Muscle layer of duodenum (tissue), 2 donors: Measurements from ENCODE around the gene HYAL3.

ENCODE experiments used
- H3K27ac ChIP-seq: one replicate; pipeline ENCODE4 v1.7.0; 2013; ENCODE audit warnings: mild to moderate bottlenecking, low read length
- H3K27me3 ChIP-seq: one replicate; pipeline ENCODE4 v1.7.0; 2013; ENCODE audit warnings: low read depth, mild to moderate bottlenecking, control low read depth, low read length
- H3K36me3 ChIP-seq, 2 donors: one replicate each; pipeline ENCODE4 v1.7.0; 2013; ENCODE audit warnings: low read length in 2 of 2, control low read depth in 1 of 2, mild to moderate bottlenecking in 1 of 2; ENCODE audit not compliant: insufficient read depth in 2 of 2, control insufficient read depth in 1 of 2
- H3K4me1 ChIP-seq, 2 donors: one replicate each; pipeline ENCODE4 v1.7.0; 2013; ENCODE audit warnings: low read length in 2 of 2, mild to moderate bottlenecking in 2 of 2, control low read depth in 1 of 2, moderate library complexity in 1 of 2; ENCODE audit not compliant: insufficient read depth in 2 of 2, control insufficient read depth in 1 of 2
- H3K4me3 ChIP-seq, 2 donors: one replicate each; pipeline ENCODE4 v1.7.0; 2013; ENCODE audit warnings: low read length in 2 of 2, low read depth in 1 of 2, mild to moderate bottlenecking in 1 of 2
- H3K9me3 ChIP-seq, 2 donors: one replicate each; pipeline ENCODE4 v1.7.0; 2013; ENCODE audit warnings: low read length in 2 of 2, control low read depth in 1 of 2, mild to moderate bottlenecking in 1 of 2; ENCODE audit not compliant: control insufficient read depth in 1 of 2
- donor health status: healthy.

Gene HYAL3

GRCh38 chr3:50339485-50340146, 40.4 kb upstream of the HYAL3 start:
- Histone ChIP-seq H3K27me3 (no peaks in the 10 kb centered on the region), H3K9me3 (no peaks in the 10 kb centered on the region), H3K36me3 (peaks cover 0 to 8% of the 10 kb centered on the region in 2 donors), H3K27ac (peak overlapping the region; percentile 69), H3K4me3 (peak overlapping the region; percentile 59 to 74), H3K4me1 (peaks cover 13 to 46% of the 10 kb centered on the region in 2 donors)

- peak overlapping the region; percentile 94 for H3K27ac ChIP-seq
- H3K4me3 ChIP-seq, result peak overlapping the region; percentile 18 to 21
- H3K4me1 ChIP-seq, result peaks cover 13 to 49% of the 10 kb centered on the region in 2 donors
These were observed 39.8 kb upstream of the HYAL3 start for GRCh38 chr3:50338965-50339364.

GRCh38 chr3:50337175-50337861, 38.1 kb upstream of the HYAL3 start:
- Histone ChIP-seq H3K4me3 (peak overlapping the region; percentile 84 to 85), H3K9me3 (no peaks in the 10 kb centered on the region), H3K4me1 (peaks cover 13 to 55% of the 10 kb centered on the region in 2 donors), H3K27ac (peak overlapping the region; percentile 94), H3K27me3 (no peaks in the 10 kb centered on the region), H3K36me3 (peaks cover 0 to 8% of the 10 kb centered on the region in 2 donors)

More at GRCh38 chr3:50338965-50339364, 39.8 kb upstream of the HYAL3 start:
- H3K36me3 ChIP-seq, result peaks cover 0 to 8% of the 10 kb centered on the region in 2 donors
- H3K27me3 ChIP-seq, result no peaks in the 10 kb centered on the region
- no peaks in the 10 kb centered on the region for H3K9me3 ChIP-seq

GRCh38 chr3:50336452-50337174, 37.4 kb upstream of the HYAL3 start:
- no peaks in the 10 kb centered on the region for H3K27me3 ChIP-seq
- peaks cover 0 to 13% of the 10 kb centered on the region in 2 donors for H3K36me3 ChIP-seq
- H3K4me1 ChIP-seq, result peaks cover 12 to 50% of the 10 kb centered on the region in 2 donors
- H3K27ac ChIP-seq, result peak overlapping the region; percentile 94
- peak overlapping the region; percentile 84 to 85 for H3K4me3 ChIP-seq
- H3K9me3 ChIP-seq, result no peaks in the 10 kb centered on the region

GRCh38 chr3:50334339-50335075, 35.3 kb upstream of the HYAL3 start:
- no peaks in the 10 kb centered on the region for H3K9me3 ChIP-seq
- H3K36me3 ChIP-seq, result peaks cover 19 to 32% of the 10 kb centered on the region in 2 donors
- no peaks in the 10 kb centered on the region for H3K27me3 ChIP-seq
- H3K4me3 ChIP-seq, result no peak overlapping the region
- H3K4me1 ChIP-seq, result peaks cover 6 to 32% of the 10 kb centered on the region in 2 donors
- peak overlapping the region; percentile 41 for H3K27ac ChIP-seq

- Histone ChIP-seq H3K36me3 (peaks cover 20 to 32% of the 10 kb centered on the region in 2 donors), H3K27me3 (no peaks in the 10 kb centered on the region), H3K4me3 (no peak overlapping the region), H3K4me1 (peaks cover 3 to 32% of the 10 kb centered on the region in 2 donors), H3K27ac (peak overlapping the region; percentile 41), H3K9me3 (no peaks in the 10 kb centered on the region)
These were observed 34.6 kb upstream of the HYAL3 start for GRCh38 chr3:50333744-50334328.

- Histone ChIP-seq H3K27ac (no peak overlapping the region), H3K4me3 (no peak overlapping the region)
These were observed 32.2 kb upstream of the HYAL3 start for GRCh38 chr3:50331364-50331907.

GRCh38 chr3:50330330-50330729, 31.1 kb upstream of the HYAL3 start:
- Histone ChIP-seq H3K9me3 (no peaks in the 10 kb centered on the region), H3K4me1 (peaks cover 11 to 29% of the 10 kb centered on the region in 2 donors), H3K27me3 (no peaks in the 10 kb centered on the region), H3K4me3 (no peak overlapping the region), H3K36me3 (peaks cover 20 to 36% of the 10 kb centered on the region in 2 donors), H3K27ac (no peak overlapping the region)

More at GRCh38 chr3:50331364-50331907, 32.2 kb upstream of the HYAL3 start:
- H3K27me3 ChIP-seq, result no peaks in the 10 kb centered on the region
- H3K4me1 ChIP-seq, result peaks cover 11 to 39% of the 10 kb centered on the region in 2 donors
- H3K9me3 ChIP-seq, result no peaks in the 10 kb centered on the region
- peaks cover 20 to 26% of the 10 kb centered on the region in 2 donors for H3K36me3 ChIP-seq

- H3K4me1 ChIP-seq, result peaks cover 15 to 39% of the 10 kb centered on the region in 2 donors
- H3K27me3 ChIP-seq, result no peaks in the 10 kb centered on the region
- peaks cover 20 to 41% of the 10 kb centered on the region in 2 donors for H3K36me3 ChIP-seq
- H3K27ac ChIP-seq, result peak within 1 kb of the TSS; percentile 80
- no peaks in the 10 kb centered on the region for H3K9me3 ChIP-seq
- peak within 1 kb of the TSS; percentile 81 to 98 for H3K4me3 ChIP-seq
These were observed 28.9 kb upstream of the HYAL3 start, which contains the start of gene TUSC2 for GRCh38 chr3:50327943-50328691. TSS of gene TUSC2 (minus strand) at chr3:50328223. CDS start at chr3:50328099, 124 bp downstream.

GRCh38 chr3:50327129-50327528, 27.9 kb upstream of the HYAL3 start:
- Histone ChIP-seq H3K27me3 (no peaks in the 10 kb centered on the region), H3K4me1 (peaks cover 15 to 44% of the 10 kb centered on the region in 2 donors), H3K9me3 (no peaks in the 10 kb centered on the region), H3K27ac (peak overlapping the region; percentile 80), H3K4me3 (peak overlapping the region; percentile 81 to 98), H3K36me3 (peaks cover 20 to 41% of the 10 kb centered on the region in 2 donors)
